PFSK-1 (cell line): ENCODE measurements around the gene S100P.

Source experiments
- POLR2AphosphoS5 ChIP-seq: IDR thresholded peaks from 2 replicates; pipeline ENCODE4 v1.6.1; 2012; ENCODE audit warnings: low read depth, mild to moderate bottlenecking, control low read depth, low read length, moderate library complexity
- SIN3A ChIP-seq: IDR thresholded peaks from 2 replicates; pipeline ENCODE4 v1.6.1; 2012; ENCODE audit warnings: mild to moderate bottlenecking, low read length, moderate library complexity, borderline replicate concordance; ENCODE audit not compliant: insufficient read depth
- TAF1 ChIP-seq: IDR thresholded peaks from 2 replicates; pipeline ENCODE4 v1.6.1; 2012; ENCODE audit warnings: low read length, control low read depth, borderline replicate concordance; ENCODE audit not compliant: insufficient read depth
- TF ChIP-seq, protein P1 (sequence below), 2 experiments: IDR thresholded peaks; 2 replicates each; pipeline versions ENCODE4 v1.6.1 to v1.8.0; 2011 to 2012; ENCODE audit warnings: low read depth in 2 of 2, low read length in 2 of 2, control low read depth in 1 of 2, inconsistent platforms in 1 of 2, mild to moderate bottlenecking in 1 of 2, moderate library complexity in 1 of 2; ENCODE audit not compliant: insufficient read depth in 1 of 2

DNA sequence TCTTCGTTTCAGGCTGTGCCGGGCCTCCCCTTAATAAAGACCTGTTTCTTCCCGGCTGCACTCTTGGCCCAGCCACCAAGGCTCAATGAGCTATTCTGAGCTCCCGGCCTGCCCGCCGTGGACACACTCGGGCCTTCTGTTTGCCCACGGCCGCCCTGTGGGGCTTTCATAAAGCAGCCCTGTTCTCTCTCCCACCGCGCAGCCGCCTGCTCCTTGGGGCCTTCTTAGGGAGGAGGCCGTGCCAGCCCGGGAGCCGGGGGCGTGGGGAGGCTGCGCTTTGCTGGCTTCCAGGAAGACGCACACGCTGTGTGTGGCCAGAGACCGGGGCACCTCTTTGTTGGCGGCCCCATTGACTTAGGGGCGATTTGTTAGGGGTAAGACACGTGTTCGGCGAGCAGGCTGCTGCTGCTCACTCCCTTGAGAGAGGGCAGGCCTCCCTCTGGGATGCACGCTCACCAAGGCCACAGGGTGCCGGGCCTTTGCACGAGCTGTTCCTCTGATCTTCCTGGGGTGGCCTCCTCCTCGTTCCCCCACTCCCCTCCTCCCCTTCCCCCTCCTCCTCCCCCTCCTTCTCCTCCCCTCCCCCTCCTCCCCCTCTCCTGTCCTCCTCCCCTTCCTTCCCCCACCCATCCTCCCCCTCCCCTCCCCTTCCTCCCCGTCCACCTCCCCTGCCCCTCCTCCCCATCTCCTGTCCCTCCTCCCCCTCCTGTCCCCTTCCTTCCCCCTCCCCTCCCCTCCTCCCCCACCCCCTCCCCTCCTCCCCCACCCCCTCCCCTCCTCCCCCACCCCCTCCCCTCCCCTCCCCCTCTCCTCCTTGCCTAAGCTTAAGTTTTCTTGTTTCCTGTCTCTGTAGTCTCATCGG lies 33.6 kb downstream of the S100P start:
- TF ChIP-seq, protein P1, sequence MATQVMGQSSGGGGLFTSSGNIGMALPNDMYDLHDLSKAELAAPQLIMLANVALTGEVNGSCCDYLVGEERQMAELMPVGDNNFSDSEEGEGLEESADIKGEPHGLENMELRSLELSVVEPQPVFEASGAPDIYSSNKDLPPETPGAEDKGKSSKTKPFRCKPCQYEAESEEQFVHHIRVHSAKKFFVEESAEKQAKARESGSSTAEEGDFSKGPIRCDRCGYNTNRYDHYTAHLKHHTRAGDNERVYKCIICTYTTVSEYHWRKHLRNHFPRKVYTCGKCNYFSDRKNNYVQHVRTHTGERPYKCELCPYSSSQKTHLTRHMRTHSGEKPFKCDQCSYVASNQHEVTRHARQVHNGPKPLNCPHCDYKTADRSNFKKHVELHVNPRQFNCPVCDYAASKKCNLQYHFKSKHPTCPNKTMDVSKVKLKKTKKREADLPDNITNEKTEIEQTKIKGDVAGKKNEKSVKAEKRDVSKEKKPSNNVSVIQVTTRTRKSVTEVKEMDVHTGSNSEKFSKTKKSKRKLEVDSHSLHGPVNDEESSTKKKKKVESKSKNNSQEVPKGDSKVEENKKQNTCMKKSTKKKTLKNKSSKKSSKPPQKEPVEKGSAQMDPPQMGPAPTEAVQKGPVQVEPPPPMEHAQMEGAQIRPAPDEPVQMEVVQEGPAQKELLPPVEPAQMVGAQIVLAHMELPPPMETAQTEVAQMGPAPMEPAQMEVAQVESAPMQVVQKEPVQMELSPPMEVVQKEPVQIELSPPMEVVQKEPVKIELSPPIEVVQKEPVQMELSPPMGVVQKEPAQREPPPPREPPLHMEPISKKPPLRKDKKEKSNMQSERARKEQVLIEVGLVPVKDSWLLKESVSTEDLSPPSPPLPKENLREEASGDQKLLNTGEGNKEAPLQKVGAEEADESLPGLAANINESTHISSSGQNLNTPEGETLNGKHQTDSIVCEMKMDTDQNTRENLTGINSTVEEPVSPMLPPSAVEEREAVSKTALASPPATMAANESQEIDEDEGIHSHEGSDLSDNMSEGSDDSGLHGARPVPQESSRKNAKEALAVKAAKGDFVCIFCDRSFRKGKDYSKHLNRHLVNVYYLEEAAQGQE (IDR thresholded peaks at IDR 0.05; ENCODE audit: insufficient read depth in 1 of 2, low read depth in 2 of 2, low read length in 2 of 2) = no peak
- TF ChIP-seq SIN3A (no peak), TAF1 (no peak), POLR2AphosphoS5 (no peak)
